ENCODE results near the gene ELP4.
"Not testable (repeated sequence)": the region's sequence is repeated elsewhere in the genome, so short reads cannot be mapped to it uniquely, and the experiment has no call there.

Gene ELP4

DNA sequence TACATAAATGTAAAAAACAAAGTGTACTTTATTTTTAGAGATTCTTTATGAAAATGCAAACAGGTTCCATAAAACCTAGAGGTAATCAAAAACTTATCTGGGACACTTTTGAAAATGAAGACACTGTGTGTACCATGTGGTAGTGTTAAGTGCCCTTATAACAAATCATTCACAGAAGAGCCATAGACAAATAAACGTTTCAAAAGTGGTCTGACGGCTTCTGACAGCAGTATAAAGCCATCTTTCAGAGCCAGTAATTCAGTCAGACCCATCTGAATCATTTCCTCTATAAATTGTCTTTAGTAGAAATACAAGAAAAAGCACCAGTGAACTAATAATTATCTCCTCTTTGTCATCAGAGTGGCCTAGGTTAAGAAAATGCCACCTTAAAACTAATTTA lies 201.6 kb downstream of the ELP4 start:
- no peak for DNase-seq

DNA sequence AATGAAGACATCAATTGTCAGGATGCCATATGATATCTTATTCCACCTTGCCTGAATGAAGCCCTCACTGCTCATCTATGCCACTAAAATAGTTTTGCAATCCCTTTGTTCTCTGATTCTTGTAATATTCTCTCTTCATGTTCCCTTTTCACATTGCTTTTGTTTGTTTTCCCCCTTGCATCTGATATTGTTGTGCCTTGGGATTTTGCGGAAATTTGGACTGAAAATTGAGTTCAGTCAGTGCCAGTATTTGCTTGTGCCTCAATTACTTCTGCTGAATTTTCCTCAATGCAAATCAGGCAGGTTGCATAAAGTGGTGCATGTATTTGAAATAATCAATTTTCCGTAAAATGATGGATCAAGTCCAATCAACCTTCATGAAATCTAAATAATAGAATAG lies 203.3 kb downstream of the ELP4 start:
- DNase-seq, result no peak

DNA sequence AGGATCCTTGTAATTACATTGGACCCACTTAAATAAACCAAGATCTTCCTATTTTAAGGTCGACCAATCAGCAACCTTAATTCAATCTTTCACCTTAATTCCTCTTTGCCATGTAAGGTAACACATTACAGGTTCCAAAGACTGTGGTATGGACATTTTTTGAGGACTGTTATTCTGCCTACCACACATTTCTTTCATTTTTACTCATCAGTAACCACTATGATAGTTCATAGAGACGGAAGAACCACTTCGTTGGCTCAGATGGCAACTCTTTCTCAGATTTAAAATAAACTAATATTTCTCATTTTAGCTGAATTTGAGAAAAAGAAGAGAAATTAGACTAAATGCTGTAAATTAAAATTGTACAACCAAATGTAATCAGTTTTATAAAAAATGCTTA lies 205.3 kb downstream of the ELP4 start:
- peak in 1 of 5 donors; percentile 4 for DNase-seq

DNA sequence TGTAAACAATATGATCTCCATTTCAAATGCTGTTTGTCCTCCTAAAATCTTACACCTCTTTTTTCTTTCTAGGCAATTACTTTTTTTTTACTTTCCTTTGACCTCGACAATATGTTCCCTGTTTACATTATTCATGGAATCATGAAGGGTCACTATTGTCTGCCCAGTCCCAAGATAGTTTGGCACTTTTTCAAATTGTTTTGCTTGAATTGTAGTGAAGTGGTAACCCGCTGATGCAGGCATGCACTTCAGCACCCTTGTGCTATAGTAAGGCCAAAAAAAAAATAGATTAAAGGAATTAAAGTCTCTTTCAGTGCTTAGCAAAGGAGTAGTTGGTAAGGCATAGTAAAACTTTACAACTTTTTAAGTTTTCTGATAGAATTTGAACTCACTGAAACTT lies 210.7 kb downstream of the ELP4 start:
- no peak for DNase-seq

DNA sequence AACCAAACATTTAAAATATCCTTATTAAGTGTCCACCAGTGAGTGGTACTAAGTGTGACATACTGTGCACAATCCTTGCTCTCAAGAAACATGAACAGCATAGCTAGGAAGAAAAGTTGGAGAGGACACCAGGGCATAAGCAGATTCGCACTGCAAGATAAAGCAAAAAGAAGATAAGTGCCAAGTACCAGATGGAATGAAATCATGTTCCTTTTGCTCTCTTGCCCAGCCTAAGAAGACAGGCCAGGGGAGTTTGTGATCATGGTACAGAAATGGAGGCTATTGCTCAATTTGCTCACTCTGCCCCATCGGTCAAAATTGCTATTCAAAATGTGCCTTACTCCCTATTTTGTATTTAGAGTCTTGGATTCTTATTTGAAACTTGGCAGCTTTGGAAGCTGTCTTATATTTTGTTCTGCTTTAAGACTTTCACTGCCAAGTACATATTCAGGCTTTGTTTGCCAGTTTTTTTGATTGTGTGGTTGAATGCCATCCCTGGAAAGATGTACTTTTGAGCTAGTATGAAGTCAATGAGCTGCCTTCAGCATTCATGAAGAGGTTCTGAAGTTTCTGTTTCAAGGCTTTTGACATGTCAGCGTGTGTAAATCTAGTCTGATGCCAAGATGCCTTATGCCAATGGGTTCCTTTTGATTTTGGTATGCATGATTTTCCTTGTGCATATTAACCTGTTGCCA lies 211.3 kb downstream of the ELP4 start:
- DNase-seq, result no peak

DNA sequence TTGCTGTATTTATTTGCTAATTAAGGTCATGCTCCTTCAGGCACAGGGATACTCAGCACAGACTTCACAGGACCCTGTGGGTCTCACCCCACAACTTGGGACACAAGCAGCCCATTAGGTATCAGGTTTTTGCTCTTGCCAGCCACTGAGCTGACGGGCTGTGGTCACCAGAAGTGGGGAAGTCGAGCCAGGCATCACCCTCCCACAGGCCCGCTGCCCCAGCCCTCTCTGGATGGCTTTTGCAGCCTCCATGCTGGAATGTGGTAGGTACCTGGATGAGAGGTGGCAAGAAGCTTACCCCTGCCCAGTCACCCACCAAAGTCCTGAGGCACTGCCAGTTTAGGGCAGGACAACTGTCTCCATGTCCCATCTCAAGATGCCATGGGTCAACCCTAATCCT lies 213.2 kb downstream of the ELP4 start:
- DNase-seq, result no peak

DNA sequence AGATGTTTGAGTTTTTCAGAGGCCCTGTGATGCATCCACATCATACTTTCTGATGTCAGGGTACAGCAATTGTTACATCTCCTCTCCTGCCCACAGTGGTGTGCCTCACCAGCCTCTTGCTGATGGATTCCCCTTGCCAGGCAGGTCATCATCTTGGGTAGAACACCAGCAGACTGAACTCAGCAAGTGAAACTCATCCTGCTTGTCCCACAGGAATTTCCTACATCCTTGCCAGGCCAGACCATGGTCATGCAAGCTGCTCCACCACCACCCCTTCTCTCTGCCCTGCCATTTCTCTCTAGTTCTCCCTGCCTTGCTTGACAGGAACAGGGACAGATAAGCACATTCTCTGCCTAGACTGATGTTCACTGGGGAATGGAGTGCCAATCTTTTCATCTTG lies 215.6 kb downstream of the ELP4 start:
- DNase-seq, result no peak

DNA sequence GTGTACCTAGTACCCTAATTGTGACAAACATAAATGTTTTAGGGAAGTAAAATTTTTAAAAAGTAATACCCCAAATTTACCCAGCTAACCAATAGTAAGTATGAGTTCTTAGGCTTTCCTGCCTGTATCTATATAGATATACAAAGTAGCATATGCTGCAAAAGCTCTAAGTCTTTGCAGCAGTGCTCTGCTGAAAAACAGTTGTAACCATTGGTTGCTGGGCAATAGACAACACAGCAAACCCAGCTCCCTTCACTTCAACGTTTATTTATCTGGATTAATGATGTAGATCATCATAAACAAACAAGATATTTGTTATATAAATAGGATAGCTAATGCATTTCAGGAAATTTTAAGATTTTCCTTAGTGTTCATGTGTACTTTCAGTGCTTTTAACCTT lies 218.9 kb downstream of the ELP4 start:
- DNase-seq, result no peak

DNA sequence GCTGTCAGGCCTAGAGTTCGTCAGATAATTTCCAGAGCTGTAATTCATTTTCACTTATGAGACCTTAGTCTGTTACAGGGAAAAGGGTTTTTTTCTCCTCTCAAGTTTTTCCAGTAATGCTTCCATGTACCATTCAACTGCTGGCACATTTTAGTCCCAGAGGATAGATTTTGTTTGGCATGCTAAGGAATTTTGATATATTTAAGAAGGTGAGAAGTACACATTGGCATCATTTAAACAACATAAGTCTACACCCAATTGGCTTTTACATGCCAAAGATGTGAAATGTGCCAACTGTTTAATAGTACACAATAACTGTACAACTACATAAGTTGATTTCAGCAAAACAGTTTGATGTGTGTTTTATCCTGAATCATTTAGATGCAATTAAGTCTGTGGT lies 230.6 kb downstream of the ELP4 start:
- no peak for DNase-seq

DNA sequence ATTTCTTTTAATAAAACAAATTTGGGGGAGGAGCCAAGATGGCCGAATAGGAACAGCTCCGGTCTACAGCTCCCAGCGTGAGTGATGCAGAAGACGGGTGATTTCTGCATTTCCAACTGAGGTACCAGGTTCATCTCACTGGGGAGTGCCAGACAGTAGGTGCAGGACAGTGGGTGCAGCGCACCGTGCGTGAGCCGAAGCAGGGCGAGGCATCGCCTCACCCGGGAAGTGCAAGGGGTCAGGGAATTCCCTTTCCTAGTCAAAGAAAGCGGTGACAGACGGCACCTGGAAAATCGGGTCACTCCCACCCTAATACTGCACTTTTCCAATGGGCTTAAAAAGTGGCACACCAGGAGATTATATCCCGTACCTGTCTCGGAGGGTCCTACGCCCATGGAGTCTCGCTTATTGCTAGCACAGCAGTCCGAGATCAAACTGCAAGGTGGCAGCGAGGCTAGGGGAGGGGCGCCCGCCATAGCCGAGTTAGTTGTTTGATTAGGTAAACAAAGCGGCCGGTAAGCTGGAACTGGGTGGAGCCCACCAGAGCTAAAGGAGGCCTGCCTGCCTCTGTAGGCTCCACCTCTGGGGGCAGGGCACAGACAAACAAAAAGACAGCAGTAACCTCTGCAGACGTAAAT lies 231.3 kb downstream of the ELP4 start:
- DNase-seq, result not testable (repeated sequence)

DNA sequence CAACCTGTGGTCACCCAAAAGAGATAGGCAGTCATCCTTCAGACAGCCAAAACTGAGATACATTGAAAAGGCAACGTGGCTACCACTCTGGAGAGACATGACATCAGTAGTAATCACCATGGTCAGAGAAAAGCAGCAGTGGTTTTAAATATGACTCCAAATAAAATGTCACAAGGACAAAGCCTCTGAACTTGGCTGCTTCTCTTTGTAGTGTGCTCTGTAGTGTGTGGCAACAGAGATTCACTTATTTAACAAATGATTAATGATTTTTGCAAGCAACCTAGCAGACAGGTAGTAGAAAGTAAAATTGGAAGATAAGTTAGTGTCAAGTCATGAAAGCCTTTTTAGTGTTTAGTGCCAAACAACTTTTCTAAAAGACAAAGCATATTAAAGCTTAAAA lies 238.0 kb downstream of the ELP4 start:
- DNase-seq, result no peak

DNA sequence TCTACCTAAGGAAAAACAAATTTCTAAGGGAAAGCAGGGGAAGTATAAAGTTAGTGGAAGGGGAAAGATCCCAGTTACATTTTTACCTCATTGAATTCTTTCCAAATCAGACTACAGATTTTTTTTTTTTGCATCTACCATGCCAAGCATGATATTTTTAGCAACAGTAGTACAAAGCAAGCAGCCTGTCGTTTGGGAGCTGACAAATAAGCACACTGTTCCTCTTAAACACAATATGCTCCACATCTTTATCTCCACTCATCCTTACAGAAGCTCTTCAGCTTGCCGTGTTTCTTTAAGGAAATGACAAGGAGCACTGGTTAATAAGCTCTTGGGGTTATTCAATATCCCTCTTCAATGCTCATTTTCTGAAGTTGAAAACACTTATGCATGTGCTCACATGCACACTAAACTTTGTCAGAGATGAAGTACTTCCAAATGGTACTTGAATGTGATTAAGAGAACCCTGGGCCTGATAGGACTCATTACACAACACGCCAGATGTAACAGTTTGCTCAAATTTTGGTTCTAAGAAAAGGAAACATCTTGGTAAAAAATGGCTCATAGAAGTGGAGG lies 247.8 kb downstream of the ELP4 start:
- no peak for DNase-seq

DNA sequence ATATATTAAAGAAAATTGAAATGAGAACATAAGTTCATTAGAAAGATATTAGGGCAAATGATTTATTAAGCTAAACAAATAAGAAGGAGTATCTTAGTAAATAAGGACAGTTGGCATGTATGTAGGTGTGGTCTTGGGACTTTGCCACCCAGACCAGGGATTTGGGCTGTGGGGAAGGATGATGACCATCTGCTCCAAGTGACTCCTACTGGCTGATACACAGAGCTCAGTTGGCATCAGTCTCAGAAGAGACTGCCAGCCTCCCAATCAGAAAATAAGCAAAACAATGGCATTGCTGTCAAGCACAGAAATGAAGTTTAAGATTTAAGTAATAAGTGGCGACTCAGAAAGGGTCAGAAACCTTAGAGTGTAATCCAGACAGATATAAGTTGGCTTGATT lies 252.1 kb downstream of the ELP4 start:
- no peak for DNase-seq

DNA sequence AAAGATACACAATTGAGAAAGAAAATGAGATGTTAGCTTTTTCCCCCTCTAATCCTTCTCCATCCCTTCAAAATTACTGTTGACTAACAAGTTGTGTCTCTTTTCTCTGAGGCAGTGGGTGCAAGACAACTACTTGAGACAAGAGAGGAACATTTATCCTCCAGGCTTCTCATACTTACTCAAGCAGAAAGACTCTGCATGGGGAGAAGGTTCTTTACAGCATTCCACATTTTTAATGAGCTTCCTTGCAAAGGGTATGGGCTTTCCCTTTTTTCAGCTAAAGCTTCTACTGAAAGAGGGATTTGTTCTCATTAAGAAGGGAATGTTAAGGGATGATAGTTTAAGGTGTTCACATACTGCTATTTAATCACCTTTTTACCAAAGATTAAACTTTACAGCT lies 253.7 kb downstream of the ELP4 start:
- no peak for DNase-seq

DNA sequence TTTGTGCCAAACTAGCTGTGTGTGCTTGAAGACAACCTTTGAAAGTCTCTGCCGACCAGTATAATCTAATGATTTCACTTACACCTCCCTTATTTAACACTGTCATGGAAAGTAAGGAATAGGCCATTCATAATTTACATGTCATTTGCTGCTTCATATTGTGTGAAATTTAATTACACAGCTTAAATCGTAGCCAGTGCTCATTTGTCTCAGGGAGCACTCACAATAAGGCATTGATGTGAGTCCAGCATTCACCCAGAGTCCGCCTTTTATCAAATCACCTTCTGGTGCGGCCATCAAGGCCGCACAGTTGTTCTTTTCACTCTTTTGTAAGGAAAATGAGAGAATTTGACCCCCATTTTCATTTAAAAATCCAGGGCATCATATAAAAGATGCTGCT lies 254.7 kb downstream of the ELP4 start:
- no peak for DNase-seq

DNA sequence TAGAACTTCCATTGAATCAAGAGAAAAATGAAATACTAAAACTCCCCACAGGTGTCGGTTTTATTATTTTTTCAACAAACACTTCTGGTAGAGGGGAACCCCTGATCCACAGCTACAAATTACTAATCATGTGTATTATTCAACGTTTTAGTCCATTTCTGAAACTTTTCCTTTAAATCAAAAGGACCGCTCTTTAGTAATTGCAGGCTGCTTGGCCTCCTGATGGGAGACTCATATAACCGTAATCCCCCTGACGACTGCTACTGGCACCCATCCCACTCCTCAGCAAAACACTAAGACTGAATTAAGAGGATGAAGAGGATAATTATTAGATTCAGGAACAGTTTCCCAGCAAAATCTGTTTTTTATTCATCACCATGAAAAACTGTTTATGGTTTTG lies 255.2 kb downstream of the ELP4 start:
- no peak for DNase-seq

DNA sequence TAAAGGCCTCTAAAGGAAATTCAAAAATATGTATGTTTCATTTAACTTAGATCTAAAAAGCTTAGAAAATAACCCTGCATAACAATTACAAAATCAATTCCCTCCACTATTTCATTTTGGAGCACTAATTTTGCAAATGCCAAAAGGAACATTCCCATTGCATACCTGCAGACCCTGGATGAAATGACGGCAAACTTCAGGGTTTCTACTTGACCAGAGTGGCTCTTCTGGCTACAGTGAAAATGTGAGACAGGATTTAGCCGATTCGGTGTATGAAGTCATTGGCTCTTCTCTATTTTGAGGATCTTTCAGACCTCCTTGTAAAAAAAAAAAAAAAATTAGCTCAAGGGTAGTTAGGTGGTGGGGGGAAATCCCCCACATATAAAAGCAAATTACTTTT lies 257.5 kb downstream of the ELP4 start:
- DNase-seq, result no peak

DNA sequence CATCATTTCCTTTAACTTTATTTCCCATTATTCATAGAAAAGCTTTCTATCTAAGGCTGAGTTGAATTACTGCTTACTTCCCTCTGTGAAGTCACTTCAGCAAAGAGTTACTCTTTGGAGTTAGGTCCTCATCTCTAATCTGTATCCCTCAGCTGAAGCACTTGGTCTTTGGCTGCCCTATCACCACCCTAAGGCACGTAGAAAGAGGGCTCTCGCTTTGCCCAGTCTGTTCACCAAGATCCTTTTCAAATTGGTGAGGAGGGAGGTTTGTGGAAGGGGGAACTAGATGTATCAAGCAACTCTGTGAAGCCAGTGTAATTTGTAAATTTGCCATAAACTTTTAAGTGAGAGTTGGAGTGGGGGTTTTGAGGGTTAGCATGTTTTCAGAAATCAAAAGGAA lies 258.1 kb downstream of the ELP4 start:
- no peak for DNase-seq

DNA sequence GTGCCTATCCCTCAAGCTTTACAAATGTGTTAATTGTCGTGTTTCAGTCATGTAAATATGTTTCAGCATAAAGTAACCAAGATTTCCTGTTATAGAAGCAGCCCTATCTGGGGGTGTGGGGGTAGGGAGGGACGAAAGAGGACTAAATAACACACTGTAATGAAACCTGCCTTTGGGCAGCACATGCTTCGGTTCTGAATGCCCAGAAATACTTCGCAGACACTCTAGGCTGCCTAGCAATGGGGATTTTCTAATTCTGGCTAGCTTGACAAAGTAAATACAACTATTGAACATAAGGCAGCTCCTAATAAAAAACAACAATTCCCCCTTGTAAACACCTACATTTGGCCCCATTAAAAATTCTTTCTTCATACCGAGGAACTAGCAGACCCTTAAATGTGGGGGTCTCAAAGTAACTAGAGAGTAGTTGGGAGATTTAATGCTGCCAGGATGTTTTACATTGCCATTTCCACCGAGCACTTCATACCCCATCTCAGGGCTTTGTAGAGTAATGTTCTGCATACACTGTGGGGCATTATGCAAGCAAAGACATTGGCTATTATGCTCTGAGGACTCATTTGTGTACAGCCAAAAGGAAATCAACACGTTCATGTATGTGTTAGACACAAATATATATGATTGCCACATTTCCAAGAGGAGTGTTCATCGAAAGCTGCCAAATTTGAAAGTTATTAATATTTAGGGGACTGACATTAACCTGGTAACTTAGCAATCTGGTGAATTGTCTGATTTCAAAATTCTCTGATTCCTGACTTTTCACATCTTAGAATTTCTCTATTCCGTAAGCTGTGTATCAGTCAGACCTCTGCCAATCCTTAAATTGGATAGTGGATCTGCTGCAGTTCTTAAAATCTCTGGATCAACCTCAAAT lies 259.4 kb downstream of the ELP4 start:
- DNase-seq, result no peak

DNA sequence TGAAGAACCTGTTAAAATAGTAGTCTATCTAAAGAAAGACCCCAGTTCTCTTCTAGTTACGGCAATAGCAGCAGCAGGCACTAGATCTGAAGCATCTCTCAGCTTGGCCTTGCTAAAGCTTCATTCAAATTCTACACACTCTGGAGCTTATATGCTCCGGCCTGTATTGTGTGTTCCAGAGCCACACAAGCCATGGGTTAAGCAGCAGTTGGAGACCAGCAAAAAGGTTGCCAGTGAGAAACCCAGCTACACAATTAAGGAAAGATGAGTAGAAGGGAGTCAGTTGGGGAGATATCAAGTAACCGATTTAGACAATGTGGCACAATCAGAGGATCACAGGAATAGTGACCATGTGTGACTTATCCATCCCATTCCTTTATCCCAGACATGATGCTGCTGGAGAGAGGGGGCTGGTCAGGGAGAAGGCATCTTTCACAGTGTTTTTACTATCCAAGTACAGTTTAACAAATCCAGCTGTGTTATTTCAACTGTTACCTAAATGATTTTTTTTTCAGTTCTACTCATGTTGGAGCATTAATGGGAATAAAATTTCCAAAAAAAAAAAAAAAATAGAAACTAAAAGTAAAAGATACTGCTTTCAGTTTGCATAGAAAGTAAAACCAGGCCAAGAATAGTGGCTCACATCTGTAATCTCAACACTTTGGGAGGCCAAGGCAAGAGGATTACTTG lies 260.6 kb downstream of the ELP4 start:
- no peak for DNase-seq

DNA sequence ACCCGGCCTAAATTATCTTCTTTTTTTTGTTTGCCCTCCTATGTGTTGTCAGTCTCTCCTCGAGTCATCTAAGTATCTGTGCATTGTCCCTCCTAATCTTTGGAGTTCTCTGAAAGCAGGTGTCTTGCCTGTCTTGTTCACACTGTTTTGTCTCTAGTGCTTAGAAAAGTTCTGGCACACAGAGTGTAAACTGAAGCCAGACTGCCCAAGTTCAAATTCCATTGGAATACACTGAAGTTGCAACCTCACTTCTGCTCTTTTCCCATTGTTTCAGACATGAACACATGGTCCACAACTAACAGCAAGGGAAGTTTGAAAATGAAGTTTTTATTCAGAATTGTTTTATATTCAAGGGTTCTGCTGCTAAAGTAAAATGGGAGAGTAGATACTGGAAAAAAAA lies 262.8 kb downstream of the ELP4 start:
- no peak for DNase-seq

DNA sequence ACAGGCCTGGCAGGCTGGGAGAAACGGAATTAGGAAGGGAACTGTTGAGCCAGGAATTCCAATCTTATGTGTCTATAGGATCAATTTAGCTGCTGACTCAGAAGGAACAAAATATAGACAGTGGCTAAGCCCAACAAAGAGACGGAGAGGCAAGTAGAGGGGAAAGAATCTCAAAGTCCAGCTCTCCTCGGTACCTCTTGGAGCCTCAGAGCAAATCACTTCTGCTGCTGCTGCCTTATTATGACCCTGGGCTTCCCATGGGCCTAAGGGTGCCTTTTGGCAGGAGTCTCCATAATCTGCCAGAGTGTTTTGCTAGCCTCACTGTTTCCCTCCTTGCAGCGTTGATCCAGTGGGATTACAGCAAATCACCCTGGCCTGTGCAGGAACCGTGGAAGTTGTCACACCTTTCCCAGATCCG lies 269.8 kb downstream of the ELP4 start:
- DNase-seq, result no peak

DNA sequence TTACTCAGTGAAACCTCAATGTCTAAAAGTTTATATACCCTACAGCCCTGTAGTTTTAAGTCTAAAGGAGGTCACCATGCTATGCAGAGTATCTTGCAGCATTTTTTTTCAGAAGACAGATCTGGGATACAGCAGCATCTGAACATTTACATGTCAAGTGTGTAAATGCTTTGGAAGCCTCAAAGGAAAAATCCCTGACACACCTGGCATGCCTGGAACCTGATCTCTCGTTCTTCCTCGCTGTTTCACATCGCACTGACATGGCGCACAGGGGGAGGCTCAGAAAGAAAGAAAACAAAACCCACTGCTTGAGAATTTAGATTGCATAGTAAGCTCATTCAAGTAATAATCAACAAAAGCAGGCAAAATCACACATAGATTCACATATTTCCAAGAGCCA lies 270.5 kb downstream of the ELP4 start:
- DNase-seq, result no peak

Data from T-helper 1 cell (primary cell).